ENCODE results near the gene FHIT. TPM values are rescaled to one million over a fixed set of nuclear protein-coding genes. Genes with fewer than 3 reads are reported as not detected.

Gene FHIT
- total and polyA plus RNA-seq, 2 of the 4 experiments (the other 2 are of a cell fraction): 0.07 TPM; not detected in 1

DNA sequence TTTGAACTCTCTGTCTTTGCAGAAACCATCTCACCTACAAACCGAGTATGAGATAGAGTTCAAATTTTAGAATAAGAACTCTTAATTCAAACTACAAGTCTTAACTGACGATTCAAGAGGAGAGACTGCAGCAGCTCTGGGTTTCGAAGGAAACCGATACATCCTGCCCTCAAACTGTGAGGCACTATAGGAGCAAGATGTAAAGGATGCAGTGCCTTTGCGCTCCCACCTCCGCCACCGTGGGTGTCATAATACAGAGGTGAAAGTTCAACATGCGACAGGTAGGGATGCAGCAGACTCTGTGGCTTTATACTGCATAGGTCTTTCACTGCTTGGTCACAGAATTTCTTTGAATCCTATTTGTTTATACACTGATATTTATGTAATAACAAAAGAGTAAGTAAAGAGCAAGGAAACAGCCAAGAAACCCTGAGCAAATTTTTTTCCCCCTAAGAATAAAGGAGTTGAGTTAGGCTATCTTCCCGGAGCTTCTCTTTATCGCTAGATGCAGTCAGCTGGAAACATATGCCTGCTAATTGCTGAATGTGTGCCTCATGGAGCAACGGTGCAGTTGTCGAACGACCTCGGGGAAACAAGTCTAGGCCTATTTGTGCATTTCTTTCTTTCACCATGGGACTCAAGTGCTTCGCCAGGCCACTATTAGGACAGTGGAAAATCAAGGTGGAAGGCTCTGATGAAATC is 1103.9 kb downstream of the FHIT start:
- no peak overlapping the region for H2BK20ac ChIP-seq (ENCODE audit: low read depth, low read length)
- in situ Hi-C loops (cut with MboI; ENCODE audit: low sequenced_read_pairs): no loop called here
- ATAC-seq (ENCODE audit: low read depth): no peak
- no peak overlapping the region for H2AK9ac ChIP-seq (replicated peaks; ENCODE audit: low read depth, low read length, poor library complexity)
- POLR2A ChIA-PET (ENCODE audit: unreplicated experiment): no interaction called here
- no peak overlapping the region for H2AK5ac ChIP-seq (ENCODE audit: low read depth, low read length)
- dilution Hi-C loops (cut with HindIII; ENCODE audit: low sequenced_read_pairs, unreplicated experiment): no loop called here
- no peak overlapping the region for H3K4ac ChIP-seq (ENCODE audit: low read depth, low read length)
- H3K56ac ChIP-seq (ENCODE audit: extremely low read depth, insufficient read depth, low read length): no peak overlapping the region
- H4K91ac ChIP-seq (ENCODE audit: insufficient read depth, low read depth, low read length): no peak overlapping the region
- H4K20me1 ChIP-seq (ENCODE audit: insufficient read depth, low read length): no peaks in the 10 kb centered on the region
- H2BK120ac ChIP-seq (ENCODE audit: low read depth, low read length): no peak overlapping the region
- no peaks in the 10 kb centered on the region for H3K27me3 ChIP-seq (ENCODE audit: control insufficient read depth, insufficient read depth, low read length)
- H3K9me3 ChIP-seq (ENCODE audit: control insufficient read depth, insufficient read depth, low read length): no peaks in the 10 kb centered on the region
- H3K36me3 ChIP-seq (ENCODE audit: control insufficient read depth, insufficient read depth, low read length): no peaks in the 10 kb centered on the region
- no peaks in the 10 kb centered on the region for H3K9me1 ChIP-seq (ENCODE audit: insufficient read depth, low read length)
- no peak for DNase-seq
- H3K4me3 ChIP-seq (ENCODE audit: insufficient read depth, low read depth, low read length): no peak overlapping the region
- H2AFZ ChIP-seq (replicated peaks; ENCODE audit: low read length, poor library complexity): no peak overlapping the region
- H3K14ac ChIP-seq (replicated peaks; ENCODE audit: low read depth, low read length): no peak overlapping the region
- no peak overlapping the region for H2BK15ac ChIP-seq (ENCODE audit: low read depth, low read length)
- H3K18ac ChIP-seq (ENCODE audit: low read depth, low read length): no peak overlapping the region
- no peak overlapping the region for H4K8ac ChIP-seq (ENCODE audit: low read depth in 2 of 2, low read length in 2 of 2)
- intact Hi-C loops (cut with micrococcal nuclease): no loop called here
- no peak overlapping the region for H2BK5ac ChIP-seq (ENCODE audit: low read depth, low read length, poor library complexity, severe bottlenecking)
- TF ChIP-seq MAZ (IDR thresholded peaks at IDR 0.05; ENCODE audit: borderline replicate concordance, low read depth, low read length) (no peak), BHLHE40 (IDR thresholded peaks at IDR 0.05; ENCODE audit: low read depth, low read length) (no peak)
- TF ChIP-seq, protein P1, sequence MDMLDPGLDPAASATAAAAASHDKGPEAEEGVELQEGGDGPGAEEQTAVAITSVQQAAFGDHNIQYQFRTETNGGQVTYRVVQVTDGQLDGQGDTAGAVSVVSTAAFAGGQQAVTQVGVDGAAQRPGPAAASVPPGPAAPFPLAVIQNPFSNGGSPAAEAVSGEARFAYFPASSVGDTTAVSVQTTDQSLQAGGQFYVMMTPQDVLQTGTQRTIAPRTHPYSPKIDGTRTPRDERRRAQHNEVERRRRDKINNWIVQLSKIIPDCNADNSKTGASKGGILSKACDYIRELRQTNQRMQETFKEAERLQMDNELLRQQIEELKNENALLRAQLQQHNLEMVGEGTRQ (IDR thresholded peaks at IDR 0.05; ENCODE audit: low read depth, low read length): no peak
- no peak overlapping the region for H3K27ac ChIP-seq (ENCODE audit: insufficient read depth, low read length)
- H3K4me1 ChIP-seq (ENCODE audit: control insufficient read depth, insufficient read depth, low read length): no peaks in the 10 kb centered on the region
- CTCF ChIA-PET: no interaction called here
- no peak overlapping the region for H3K4me2 ChIP-seq (ENCODE audit: low read depth, low read length)
- no TSS peak for BruUV-seq (replicated peaks)
- no peak overlapping the region for H3K9ac ChIP-seq (ENCODE audit: low read depth, low read length)
- no peak overlapping the region for H3K23ac ChIP-seq (ENCODE audit: low read depth, low read length)
- no peak overlapping the region for H4K5ac ChIP-seq (ENCODE audit: low read depth, low read length)
- 72% methylated on average over 4 of the region's 15 CpGs; no CpG with 5 or more reads in 1 of the 2 experiments for WGBS, 2 experiments (ENCODE audit: extremely low coverage in 2 of 2, insufficient read length in 1 of 2)
- H3K79me1 ChIP-seq (ENCODE audit: low read depth in 1 of 2, low read length in 2 of 2): no peaks in the 10 kb centered on the region
